ENCODE data around the gene C19orf67.

DNA sequence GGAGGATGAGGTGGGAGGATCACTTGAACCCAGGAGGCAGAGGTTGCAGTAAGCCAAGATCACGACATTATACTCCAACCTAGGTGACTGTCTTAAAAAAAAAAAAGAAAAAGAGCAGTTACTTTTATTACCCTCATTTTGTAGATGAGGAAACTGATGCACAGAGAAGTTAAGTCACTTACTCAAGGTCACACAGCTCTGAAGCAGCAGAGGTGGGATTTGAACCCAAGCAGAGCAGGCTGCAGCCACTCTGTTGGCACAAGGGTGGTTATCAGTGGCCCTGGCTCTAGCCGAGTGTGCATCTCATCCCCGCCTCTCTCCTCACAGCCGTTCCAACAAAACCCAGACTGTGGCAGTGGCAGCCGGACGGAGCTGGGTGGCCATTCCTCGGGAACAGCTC lies 46.4 kb downstream of the C19orf67 start:
- TF ChIP-seq CTCF (IDR thresholded peaks at IDR 0.05) (no peak), EZH2 (IDR thresholded peaks at IDR 0.05; ENCODE audit: borderline replicate concordance, insufficient read depth, low read depth, low read length, poor library complexity, severe bottlenecking) (no peak)

All from B cell (primary cell).